Myocyte (in vitro differentiated cells): ENCODE data around the gene ZNF274. TPM values are rescaled to one million over a fixed set of nuclear protein-coding genes. Genes with fewer than 3 reads are reported as not detected.

ENCODE experiments used
- total RNA-seq: library from RNA; depleted of rRNA; stranded (reverse); fragments of >200 nt; gene quantifications from 2 replicates; pipeline ENCODE4 v1.2.3, GENCODE V29; 2014

ZNF274 gene
- total RNA-seq, 1 donor from 2014 or later, result 13.8 TPM

Other genes starting within 250 kb of the ZNF274 start
- 3.1 and 4.7 TPM in 2 replicates for gene ZNF418, start 247.7 kb upstream of the ZNF274 start, total RNA-seq
- 3.1 and 3.9 TPM in 2 replicates for gene ZNF256, start 235.4 kb upstream of the ZNF274 start, total RNA-seq
- gene C19orf18, start 208.5 kb upstream of the ZNF274 start, total RNA-seq, result 0.21 and 0.52 TPM in 2 replicates
- 16.6 and 22.1 TPM in 2 replicates for gene ZNF606, start 180.2 kb upstream of the ZNF274 start, total RNA-seq
- gene ZSCAN1, start 149.0 kb upstream of the ZNF274 start, total RNA-seq, result not detected in 2 replicates
- 0.51 and 0.62 TPM in 2 replicates for gene ZNF135, start 123.8 kb upstream of the ZNF274 start, total RNA-seq
- 85.6 and 96.7 TPM in 2 replicates for gene ZSCAN18, start 84.8 kb upstream of the ZNF274 start, total RNA-seq
- gene ZNF329, start 32.3 kb upstream of the ZNF274 start, total RNA-seq, result 11.2 and 13.2 TPM in 2 replicates
- 30.2 and 39.2 TPM in 2 replicates for gene ZNF544, start 45.9 kb downstream of the ZNF274 start, total RNA-seq
- gene ZNF8, start 95.9 kb downstream of the ZNF274 start, total RNA-seq, result 7.6 and 8.0 TPM in 2 replicates
- gene ERVK3-1, start 122.3 kb downstream of the ZNF274 start, total RNA-seq, result 33.9 and 54.9 TPM in 2 replicates
- 2.8 and 3.5 TPM in 2 replicates for gene ZSCAN22, start 143.9 kb downstream of the ZNF274 start, total RNA-seq
- gene A1BG, start 170.4 kb downstream of the ZNF274 start, total RNA-seq, result 31.5 and 49.6 TPM in 2 replicates
- gene ZNF497, start 179.7 kb downstream of the ZNF274 start, total RNA-seq, result 1.5 and 1.7 TPM in 2 replicates
- gene ZNF837, start 198.0 kb downstream of the ZNF274 start, total RNA-seq, result 5.5 and 5.8 TPM in 2 replicates
- gene RPS5, start 204.2 kb downstream of the ZNF274 start, total RNA-seq, result 1,152 and 1,471 TPM in 2 replicates
- not detected in 2 replicates for gene RNF225, start 212.6 kb downstream of the ZNF274 start, total RNA-seq
- 12.7 and 19.4 TPM in 2 replicates for gene ZNF584, start 225.6 kb downstream of the ZNF274 start, total RNA-seq